ENCODE results near the gene EVPLL.

EVPLL gene

DNA sequence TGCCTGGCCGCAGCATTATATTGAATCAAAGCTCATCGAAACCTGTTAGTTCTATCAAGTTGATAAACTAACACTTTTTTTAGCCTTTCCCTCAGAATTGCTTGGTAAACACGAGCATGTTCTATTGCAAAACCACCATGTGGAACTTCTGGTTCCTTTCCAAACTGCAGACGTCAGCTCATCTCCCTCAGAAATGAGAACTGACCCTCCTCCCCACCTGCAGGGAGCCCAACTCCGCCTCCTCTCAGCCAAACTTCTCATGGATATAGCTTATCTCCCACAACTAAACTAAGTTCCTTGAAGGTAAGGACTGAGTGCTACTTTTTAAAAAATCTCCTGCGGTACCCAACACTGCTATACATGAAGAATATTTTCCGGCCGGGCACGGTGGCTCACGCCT lies 21.0 kb upstream of the EVPLL start:
- Histone ChIP-seq H4K8ac (ENCODE audit: low read length) (no peak overlapping the region), H3K79me1 (replicated peaks; ENCODE audit: low read length, poor library complexity, severe bottlenecking) (peaks cover 16% of the 10 kb centered on the region), H2AFZ (ENCODE audit: low read depth, low read length) (no peak overlapping the region), H2BK12ac (ENCODE audit: low read length in 2 of 2) (no peak overlapping the region), H3K4me1 (ENCODE audit: control insufficient read depth, insufficient read depth, low read depth, low read length) (peaks cover 17% of the 10 kb centered on the region), H3K18ac (ENCODE audit: low read depth in 1 of 2, low read length in 2 of 2) (no peak overlapping the region), H4K91ac (ENCODE audit: low read length) (no peak overlapping the region), H3K4ac (ENCODE audit: low read depth in 1 of 2, low read length in 2 of 2) (no peak overlapping the region), H3K14ac (ENCODE audit: low read length in 2 of 2) (no peak overlapping the region), H3K27me3 (ENCODE audit: control insufficient read depth in 1 of 2, insufficient read depth in 1 of 2, low read length in 2 of 2) (no peaks in the 10 kb centered on the region), H3K9me3 (ENCODE audit: control insufficient read depth, low read length) (no peaks in the 10 kb centered on the region), H2BK5ac (ENCODE audit: low read depth, low read length, poor library complexity, severe bottlenecking) (no peak overlapping the region), H3K4me2 (ENCODE audit: low read length, poor library complexity, severe bottlenecking) (no peak overlapping the region), H3K27ac (ENCODE audit: low read length, poor library complexity, severe bottlenecking) (peak overlapping the region; percentile 69), H3K9ac (ENCODE audit: low read length) (peak overlapping the region; percentile 77), H3K23ac (ENCODE audit: low read length in 2 of 2) (no peak overlapping the region), H2BK120ac (ENCODE audit: low read depth, low read length) (no peak overlapping the region), H2BK15ac (ENCODE audit: low read depth, poor library complexity, severe bottlenecking) (no peak overlapping the region), H2AK5ac (ENCODE audit: low read length, severe bottlenecking) (no peak overlapping the region), H3K4me3 (ENCODE audit: insufficient read depth in 1 of 2, low read depth in 1 of 2, low read length in 2 of 2) (no peak overlapping the region), H3K36me3 (ENCODE audit: control insufficient read depth in 1 of 2, insufficient read depth in 2 of 2, low read depth in 1 of 2, low read length in 2 of 2) (peaks cover 16 to 22% of the 10 kb centered on the region in 2 experiments)
- no peak for DNase-seq
- WGBS = 96% methylated on average over 10 of the region's 10 CpGs

DNA sequence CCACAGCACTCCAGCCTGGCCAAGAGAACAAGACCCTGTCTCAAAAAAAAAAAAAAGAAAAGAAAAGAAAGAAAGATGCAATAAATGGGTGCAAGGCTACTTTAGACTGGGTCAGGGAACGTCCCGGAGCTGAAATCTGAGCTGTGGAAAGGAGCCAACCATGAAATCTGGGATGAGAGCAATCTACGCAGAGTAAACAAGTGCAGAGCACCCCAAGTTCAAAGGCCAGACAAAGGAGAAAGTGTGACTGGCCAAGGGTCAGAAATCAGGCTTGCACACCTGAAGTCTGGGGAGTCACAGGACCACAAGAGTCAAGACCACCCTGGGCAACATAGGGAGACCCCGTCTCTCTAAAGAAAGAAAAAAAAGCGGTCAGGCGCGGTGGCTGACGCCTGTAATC lies 17.1 kb upstream of the EVPLL start:
- no peak overlapping the region for H3K4me3 ChIP-seq (ENCODE audit: insufficient read depth in 1 of 2, low read depth in 1 of 2, low read length in 2 of 2)
- WGBS = 93% methylated on average over 8 of the region's 8 CpGs
- no peak overlapping the region for H4K91ac ChIP-seq (ENCODE audit: low read length)
- H3K9me3 ChIP-seq (ENCODE audit: control insufficient read depth, low read length) = no peaks in the 10 kb centered on the region
- no peak overlapping the region for H3K4ac ChIP-seq (ENCODE audit: low read depth in 1 of 2, low read length in 2 of 2)
- no peaks in the 10 kb centered on the region for H3K27me3 ChIP-seq (ENCODE audit: control insufficient read depth in 1 of 2, insufficient read depth in 1 of 2, low read length in 2 of 2)
- no peak overlapping the region for H2BK5ac ChIP-seq (ENCODE audit: low read depth, low read length, poor library complexity, severe bottlenecking)
- H2AK5ac ChIP-seq (ENCODE audit: low read length, severe bottlenecking) = peak overlapping the region; percentile 42
- no peak overlapping the region for H2BK120ac ChIP-seq (ENCODE audit: low read depth, low read length)
- H3K4me2 ChIP-seq (ENCODE audit: low read length, poor library complexity, severe bottlenecking) = no peak overlapping the region
- H2AFZ ChIP-seq (ENCODE audit: low read depth, low read length) = no peak overlapping the region
- H3K9ac ChIP-seq (ENCODE audit: low read length) = no peak overlapping the region
- DNase-seq = no peak
- peaks cover 29% of the 10 kb centered on the region for H3K4me1 ChIP-seq (ENCODE audit: control insufficient read depth, insufficient read depth, low read depth, low read length)
- no peak overlapping the region for H3K18ac ChIP-seq (ENCODE audit: low read depth in 1 of 2, low read length in 2 of 2)
- no peak overlapping the region for H2BK12ac ChIP-seq (ENCODE audit: low read length in 2 of 2)
- H3K36me3 ChIP-seq (ENCODE audit: control insufficient read depth in 1 of 2, insufficient read depth in 2 of 2, low read depth in 1 of 2, low read length in 2 of 2) = peaks cover 0 to 6% of the 10 kb centered on the region in 2 experiments
- H3K27ac ChIP-seq (ENCODE audit: low read length, poor library complexity, severe bottlenecking) = no peak overlapping the region
- H3K14ac ChIP-seq (ENCODE audit: low read length in 2 of 2) = no peak overlapping the region
- H3K23ac ChIP-seq (ENCODE audit: low read length in 2 of 2) = no peak overlapping the region
- H2BK15ac ChIP-seq (ENCODE audit: low read depth, poor library complexity, severe bottlenecking) = no peak overlapping the region
- H3K79me1 ChIP-seq (replicated peaks; ENCODE audit: low read length, poor library complexity, severe bottlenecking) = peaks cover 22% of the 10 kb centered on the region
- H4K8ac ChIP-seq (ENCODE audit: low read length) = no peak overlapping the region

DNA sequence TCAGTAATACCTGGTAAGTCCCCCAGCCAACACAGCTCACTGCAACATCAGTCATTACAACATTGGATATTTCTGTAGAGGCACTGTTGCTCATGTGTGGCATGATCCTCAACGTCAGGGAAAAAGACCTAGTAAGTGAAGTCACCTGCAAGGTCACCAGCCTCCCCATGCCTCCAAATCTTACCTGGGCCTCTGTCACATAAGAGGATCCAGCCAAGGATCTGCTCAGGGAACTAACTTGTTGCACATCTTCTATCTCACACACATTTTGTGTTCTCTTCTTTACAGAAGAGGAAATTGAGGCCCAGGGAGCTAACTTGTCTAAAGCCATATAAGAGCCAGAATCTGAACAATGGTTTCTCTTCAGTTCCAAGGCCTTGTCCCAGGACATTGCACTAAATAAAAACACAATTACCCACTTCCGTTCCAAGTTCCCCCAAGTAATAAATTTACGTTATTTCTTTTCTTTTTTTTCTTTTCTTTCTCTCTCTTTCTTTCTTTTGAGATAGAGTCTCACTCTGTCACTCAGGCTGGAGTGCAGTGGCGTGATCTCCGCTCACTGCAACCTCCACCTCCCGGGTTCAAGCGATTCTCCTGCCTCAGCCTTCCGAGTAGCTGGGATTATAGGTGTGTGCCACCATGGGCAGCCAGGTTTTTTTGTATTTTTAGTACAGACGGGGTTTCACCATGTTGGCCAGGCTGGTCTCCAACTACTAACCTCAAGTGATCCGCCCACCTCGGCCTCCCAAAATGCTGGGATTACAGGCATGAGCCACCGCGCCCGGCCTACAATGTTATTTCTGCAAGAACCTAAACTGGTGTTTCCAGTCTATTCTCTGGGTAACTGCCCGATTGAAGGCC lies 15.5 kb upstream of the EVPLL start:
- WGBS = 60% methylated on average over 14 of the region's 15 CpGs

GRCh38 chr17:18362698-18363100 lies 14.9 kb upstream of the EVPLL start:
- 4% methylated on average over 10 of the region's 14 CpGs for WGBS

More for the DNA sequence above, 15.5 kb upstream of the EVPLL start:
- Histone ChIP-seq H3K79me1 (replicated peaks; ENCODE audit: low read length, poor library complexity, severe bottlenecking) (peaks cover 18% of the 10 kb centered on the region), H3K27me3 (ENCODE audit: control insufficient read depth in 1 of 2, insufficient read depth in 1 of 2, low read length in 2 of 2) (no peaks in the 10 kb centered on the region), H3K4me2 (ENCODE audit: low read length, poor library complexity, severe bottlenecking) (peak overlapping the region; percentile 100), H3K18ac (ENCODE audit: low read depth in 1 of 2, low read length in 2 of 2) (peak overlapping the region in 1 of 2 experiments; percentile 24), H2BK120ac (ENCODE audit: low read depth, low read length) (no peak overlapping the region), H3K14ac (ENCODE audit: low read length in 2 of 2) (no peak overlapping the region), H3K27ac (ENCODE audit: low read length, poor library complexity, severe bottlenecking) (peak overlapping the region; percentile 23), H3K4ac (ENCODE audit: low read depth in 1 of 2, low read length in 2 of 2) (no peak overlapping the region), H4K91ac (ENCODE audit: low read length) (no peak overlapping the region), H3K4me3 (ENCODE audit: insufficient read depth in 1 of 2, low read depth in 1 of 2, low read length in 2 of 2) (peak overlapping the region; percentile 88 to 99), H2BK5ac (ENCODE audit: low read depth, low read length, poor library complexity, severe bottlenecking) (no peak overlapping the region), H2AFZ (ENCODE audit: low read depth, low read length) (peak overlapping the region; percentile 27), H3K9me3 (ENCODE audit: control insufficient read depth, low read length) (no peaks in the 10 kb centered on the region), H2AK5ac (ENCODE audit: low read length, severe bottlenecking) (no peak overlapping the region), H3K9ac (ENCODE audit: low read length) (peak overlapping the region; percentile 77), H4K8ac (ENCODE audit: low read length) (no peak overlapping the region), H2BK12ac (ENCODE audit: low read length in 2 of 2) (no peak overlapping the region), H2BK15ac (ENCODE audit: low read depth, poor library complexity, severe bottlenecking) (no peak overlapping the region), H3K23ac (ENCODE audit: low read length in 2 of 2) (no peak overlapping the region), H3K4me1 (ENCODE audit: control insufficient read depth, insufficient read depth, low read depth, low read length) (peaks cover 19% of the 10 kb centered on the region), H3K36me3 (ENCODE audit: control insufficient read depth in 1 of 2, insufficient read depth in 2 of 2, low read depth in 1 of 2, low read length in 2 of 2) (peaks cover 0 to 6% of the 10 kb centered on the region in 2 experiments)
- no peak for DNase-seq

More at GRCh38 chr17:18362698-18363100, 14.9 kb upstream of the EVPLL start:
- peak overlapping the region; percentile 80 for H3K27ac ChIP-seq (ENCODE audit: low read length, poor library complexity, severe bottlenecking)
- peak overlapping the region; percentile 59 for H2AK5ac ChIP-seq (ENCODE audit: low read length, severe bottlenecking)
- H2BK12ac ChIP-seq (ENCODE audit: low read length in 2 of 2) = peak overlapping the region in 1 of 2 experiments; percentile 63
- H2BK15ac ChIP-seq (ENCODE audit: low read depth, poor library complexity, severe bottlenecking) = no peak overlapping the region
- no peak overlapping the region for H3K23ac ChIP-seq (ENCODE audit: low read length in 2 of 2)
- H3K36me3 ChIP-seq (ENCODE audit: control insufficient read depth in 1 of 2, insufficient read depth in 2 of 2, low read depth in 1 of 2, low read length in 2 of 2) = peaks cover 0 to 6% of the 10 kb centered on the region in 2 experiments
- H3K79me1 ChIP-seq (replicated peaks; ENCODE audit: low read length, poor library complexity, severe bottlenecking) = peaks cover 18% of the 10 kb centered on the region
- no peaks in the 10 kb centered on the region for H3K27me3 ChIP-seq (ENCODE audit: control insufficient read depth in 1 of 2, insufficient read depth in 1 of 2, low read length in 2 of 2)
- H3K18ac ChIP-seq (ENCODE audit: low read depth in 1 of 2, low read length in 2 of 2) = peak overlapping the region in 1 of 2 experiments; percentile 73
- peak overlapping the region in 1 of 2 experiments; percentile 93 for H3K14ac ChIP-seq (ENCODE audit: low read length in 2 of 2)
- H3K9ac ChIP-seq (ENCODE audit: low read length) = peak overlapping the region; percentile 77
- H3K4ac ChIP-seq (ENCODE audit: low read depth in 1 of 2, low read length in 2 of 2) = peak overlapping the region in 1 of 2 experiments; percentile 58
- H4K8ac ChIP-seq (ENCODE audit: low read length) = no peak overlapping the region
- H2BK5ac ChIP-seq (ENCODE audit: low read depth, low read length, poor library complexity, severe bottlenecking) = peak overlapping the region; percentile 86
- H2AFZ ChIP-seq (ENCODE audit: low read depth, low read length) = peak overlapping the region; percentile 98
- no peak overlapping the region for H4K91ac ChIP-seq (ENCODE audit: low read length)
- peaks cover 18% of the 10 kb centered on the region for H3K4me1 ChIP-seq (ENCODE audit: control insufficient read depth, insufficient read depth, low read depth, low read length)
- peak overlapping the region; percentile 100 for H3K4me2 ChIP-seq (ENCODE audit: low read length, poor library complexity, severe bottlenecking)
- H2BK120ac ChIP-seq (ENCODE audit: low read depth, low read length) = no peak overlapping the region
- peak overlapping the region; percentile 88 to 99 for H3K4me3 ChIP-seq (ENCODE audit: insufficient read depth in 1 of 2, low read depth in 1 of 2, low read length in 2 of 2)
- no peaks in the 10 kb centered on the region for H3K9me3 ChIP-seq (ENCODE audit: control insufficient read depth, low read length)
- peak; percentile 30 for DNase-seq

Measured in mesenchymal stem cell (in vitro differentiated cells and primary cell).